ENCODE data around the gene RASAL3. TPM values are rescaled to one million over a fixed set of nuclear protein-coding genes. Genes with fewer than 3 reads are reported as not detected.

Gene RASAL3
- 0.82 TPM for total RNA-seq

GRCh38 chr19:15464394-15465385 is at the start of gene RASAL3:
Gene RASAL3, minus strand, starts transcription at chr19:15464544. Its CDS starts 186 bp downstream, at chr19:15464358.

GRCh38 chr19:15508035-15508710 is 43.8 kb upstream of the RASAL3 start, which contains the start of gene CYP4F22:
Gene CYP4F22, plus strand, starts transcription at chr19:15508525. Its CDS starts 16,812 bp downstream, at chr19:15525337.

GRCh38 chr19:15479391-15480345 is 15.3 kb upstream of the RASAL3 start, which contains the start of gene PGLYRP2:
Gene PGLYRP2, minus strand, starts transcription at chr19:15479501. Its CDS starts 130 bp downstream, at chr19:15479371.

DNA sequence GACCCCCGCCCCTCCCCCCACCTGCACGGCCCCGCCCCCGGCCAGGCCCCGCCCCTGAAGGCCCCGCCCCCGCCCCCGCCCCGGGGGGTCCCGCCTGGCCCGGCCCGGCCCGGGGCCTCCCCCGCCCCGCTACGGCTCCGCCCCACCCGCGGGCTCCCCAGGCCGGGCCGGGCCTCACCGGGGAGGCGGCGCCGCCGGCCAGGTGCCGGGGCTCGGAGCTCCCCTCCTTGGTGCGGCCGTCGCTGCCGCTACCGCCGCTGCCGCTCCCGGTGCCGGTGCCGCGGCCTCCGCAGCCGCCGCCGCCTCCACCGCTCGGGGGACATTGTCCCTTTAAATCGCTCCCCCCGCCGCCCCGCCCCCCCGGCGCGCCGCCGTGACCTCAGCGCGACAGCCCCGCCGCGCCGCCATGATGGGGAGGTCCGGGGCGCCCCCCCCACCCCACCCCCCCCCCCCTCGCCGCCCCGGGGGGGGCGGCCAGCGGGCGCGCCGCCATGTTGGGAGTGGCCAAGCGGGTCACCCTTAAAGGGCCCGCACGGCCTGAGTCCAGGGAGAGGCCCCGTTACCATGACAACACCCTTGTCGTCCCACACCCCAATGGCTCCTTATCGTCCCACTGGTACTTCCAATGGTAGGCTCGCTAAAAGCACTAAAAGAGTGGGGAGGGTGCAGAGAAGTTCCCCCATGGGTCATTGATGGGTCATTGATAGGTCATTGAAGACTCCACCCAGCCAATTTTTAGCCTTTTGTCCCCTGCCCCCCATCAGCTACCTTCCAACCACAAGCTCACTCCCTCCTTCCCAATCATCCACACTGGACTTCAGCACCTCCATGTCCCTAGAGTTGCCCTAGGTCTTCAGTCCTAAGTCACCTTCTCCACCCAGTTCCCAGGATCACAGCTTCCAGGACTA is 14.5 kb downstream of the RASAL3 start, which contains the start of gene WIZ:
TSS of gene WIZ (minus strand) at position 337 of the 908 bp plus-strand sequence. CDS start 1,649 bp downstream, outside the sequence.

DNA sequence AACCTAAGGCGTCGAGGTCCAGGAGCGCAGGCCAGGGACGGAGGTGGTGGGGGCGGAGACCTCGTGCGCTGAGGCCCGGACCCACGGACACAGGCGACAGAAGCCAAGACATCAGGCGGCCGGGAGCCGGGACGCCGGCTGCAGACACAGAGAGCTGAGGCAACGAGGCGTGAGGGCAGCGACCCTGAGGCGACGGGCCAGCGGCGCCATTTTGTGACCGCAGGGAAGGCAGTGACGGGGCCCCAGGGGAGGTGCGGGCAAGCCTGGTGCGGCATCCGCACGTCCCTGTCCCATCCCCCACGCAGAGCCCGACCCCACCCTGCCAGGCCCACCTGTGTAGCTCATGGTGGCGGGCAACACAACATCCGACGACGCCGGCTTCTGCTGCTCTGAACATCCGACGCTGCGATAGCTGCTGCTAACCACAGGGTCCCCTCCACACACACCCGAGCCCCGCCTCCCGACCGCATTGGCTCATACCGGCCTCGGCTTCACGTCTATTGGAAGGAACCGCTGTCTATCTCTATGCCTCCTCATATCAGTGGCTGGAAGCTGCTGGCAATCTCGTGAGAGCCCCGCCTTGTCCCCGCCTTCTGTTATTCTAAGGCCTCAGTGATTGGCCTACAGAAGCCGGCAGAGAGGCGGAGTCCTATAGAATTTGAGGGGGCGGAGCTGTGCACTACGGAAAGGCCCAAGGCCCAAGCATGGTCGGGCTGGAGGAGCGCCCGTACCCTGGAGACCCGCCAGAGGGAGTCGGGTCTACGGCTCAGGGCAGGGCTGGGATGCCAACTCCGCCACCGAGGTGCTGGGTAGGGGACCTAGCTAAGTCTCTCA is 45.5 kb downstream of the RASAL3 start, which contains the start of gene AKAP8L:
TSS of gene AKAP8L (minus strand) at position 410 of the 834 bp plus-strand sequence. CDS start at position 345, 65 bp downstream.

Other genes with a start within 250 kb of the RASAL3 start
- gene EPHX3, start 232.1 kb downstream of the RASAL3 start, total RNA-seq = 1.9 TPM
- gene BRD4, start 132.0 kb downstream of the RASAL3 start, total RNA-seq = 38.6 TPM
- gene AKAP8, start 84.8 kb downstream of the RASAL3 start, total RNA-seq = 38.9 TPM
- 125 TPM for gene AKAP8L, start 45.6 kb downstream of the RASAL3 start, total RNA-seq
- gene WIZ, start 14.6 kb downstream of the RASAL3 start, total RNA-seq = 26.1 TPM
- gene PGLYRP2, start 15.0 kb upstream of the RASAL3 start, total RNA-seq = not detected
- not detected for gene CYP4F22, start 44.0 kb upstream of the RASAL3 start, total RNA-seq
- gene CYP4F8, start 150.7 kb upstream of the RASAL3 start, total RNA-seq = not detected
- 0.71 TPM for gene CYP4F3, start 176.4 kb upstream of the RASAL3 start, total RNA-seq
- gene CYP4F12, start 208.5 kb upstream of the RASAL3 start, total RNA-seq = 1.8 TPM

Data from camera-type eye (tissue), 1 donor.